SH-SY5Y (cell line): ENCODE results near the gene CDKL4.

Experiments
- GATA2 ChIP-seq: IDR thresholded peaks from 2 replicates; pipeline ENCODE4 v1.6.1; 2011; ENCODE audit warnings: mild to moderate bottlenecking, low read depth, low read length
- GATA3 ChIP-seq: IDR thresholded peaks from 2 replicates; pipeline ENCODE4 v1.6.1; 2011; ENCODE audit warnings: low read depth, mild to moderate bottlenecking, low read length, moderate library complexity

The CDKL4 gene

GRCh38 chr2:39160982-39161381, 82.8 kb downstream of the CDKL4 start:
- TF ChIP-seq GATA2 (no peak), GATA3 (no peak)

GRCh38 chr2:39159283-39159682, 84.5 kb downstream of the CDKL4 start:
- no peak for TF ChIP-seq GATA3
- no peak for TF ChIP-seq GATA2

GRCh38 chr2:39158351-39158750, 85.4 kb downstream of the CDKL4 start:
- TF ChIP-seq GATA2, result no peak
- no peak for TF ChIP-seq GATA3

GRCh38 chr2:39156846-39157245, 86.9 kb downstream of the CDKL4 start:
- no peak for TF ChIP-seq GATA2
- TF ChIP-seq GATA3, result no peak

GRCh38 chr2:39156107-39156506, 87.7 kb downstream of the CDKL4 start:
- TF ChIP-seq GATA3, result no peak
- TF ChIP-seq GATA2, result no peak

- TF ChIP-seq GATA2 (no peak), GATA3 (no peak)
These were observed 88.8 kb downstream of the CDKL4 start for GRCh38 chr2:39154944-39155343.

GRCh38 chr2:39153312-39153711, 90.5 kb downstream of the CDKL4 start:
- TF ChIP-seq GATA2 (no peak), GATA3 (no peak)

GRCh38 chr2:39152504-39152903, 91.3 kb downstream of the CDKL4 start:
- TF ChIP-seq GATA2 (no peak), GATA3 (no peak)

GRCh38 chr2:39150890-39151497, 92.8 kb downstream of the CDKL4 start:
- TF ChIP-seq GATA2 (no peak), GATA3 (no peak)

GRCh38 chr2:39150102-39150562, 93.6 kb downstream of the CDKL4 start:
- no peak for TF ChIP-seq GATA2
- TF ChIP-seq GATA3, result no peak

- TF ChIP-seq GATA2, result no peak
- no peak for TF ChIP-seq GATA3
These were observed 97.1 kb downstream of the CDKL4 start for GRCh38 chr2:39146630-39147029.

- TF ChIP-seq GATA2, result no peak
- no peak for TF ChIP-seq GATA3
These were observed 97.8 kb downstream of the CDKL4 start for GRCh38 chr2:39145906-39146421.

- no peak for TF ChIP-seq GATA3
- no peak for TF ChIP-seq GATA2
These were observed 99.4 kb downstream of the CDKL4 start for GRCh38 chr2:39144416-39144815.

GRCh38 chr2:39142904-39143605, 100.7 kb downstream of the CDKL4 start:
- TF ChIP-seq GATA2 (no peak), GATA3 (no peak)
